Nephron progenitor cell (in vitro differentiated cells): ENCODE data around the gene PDGFC.

Source experiments
- DNase-seq: peaks from one replicate; pipeline ENCODE4 v3.0.0; 2021
- H3K27ac Mint-ChIP-seq: 2 replicates; pipeline ENCODE4 v1.8.0; 2021; ENCODE audit warnings: mild to moderate bottlenecking, moderate library complexity, mixed read lengths
- H3K27me3 Mint-ChIP-seq: 2 replicates; pipeline ENCODE4 v1.8.0; 2021; ENCODE audit warnings: mild to moderate bottlenecking, low read depth, mixed read lengths; ENCODE audit not compliant: poor library complexity
- H3K36me3 Mint-ChIP-seq: 2 replicates; pipeline ENCODE4 v1.8.0; 2021; ENCODE audit warnings: low read depth, mixed read lengths
- H3K4me1 Mint-ChIP-seq: 2 replicates; pipeline ENCODE4 v1.8.0; 2021; ENCODE audit warnings: mixed read lengths
- H3K4me3 Mint-ChIP-seq: 2 replicates; pipeline ENCODE4 v1.8.0; 2021; ENCODE audit warnings: mild to moderate bottlenecking, moderate library complexity, mixed read lengths
- H3K9me3 Mint-ChIP-seq: 2 replicates; pipeline ENCODE4 v1.8.0; 2021; ENCODE audit warnings: mild to moderate bottlenecking, moderate library complexity, mixed read lengths
- TF ChIP-seq, protein P1 (sequence below): fragments of 200-600 bp; sonication (generic); IDR thresholded peaks from 2 replicates; pipeline ENCODE4 v1.5.0; 2021; ENCODE audit warnings: antibody characterized with exemption

Gene PDGFC

DNA sequence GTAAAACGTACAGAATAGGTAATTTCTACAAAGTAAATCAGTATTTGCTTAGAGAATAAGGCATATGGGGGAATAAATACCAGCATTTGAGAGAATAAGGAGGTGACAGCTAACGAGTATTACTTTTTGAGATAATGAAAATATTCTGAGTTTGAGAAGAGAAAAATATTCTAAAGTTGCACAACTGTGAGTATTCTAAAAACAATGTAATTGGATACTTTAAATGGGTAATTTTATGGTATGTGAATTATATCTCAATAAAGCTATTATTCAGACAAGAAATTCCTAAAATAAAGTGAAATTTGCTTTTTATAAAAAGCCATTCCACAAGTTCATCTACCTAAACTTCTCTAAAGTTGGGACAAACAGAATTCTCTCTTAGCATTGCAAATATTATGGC is 62.6 kb downstream of the PDGFC start:
- TF ChIP-seq, protein P1, sequence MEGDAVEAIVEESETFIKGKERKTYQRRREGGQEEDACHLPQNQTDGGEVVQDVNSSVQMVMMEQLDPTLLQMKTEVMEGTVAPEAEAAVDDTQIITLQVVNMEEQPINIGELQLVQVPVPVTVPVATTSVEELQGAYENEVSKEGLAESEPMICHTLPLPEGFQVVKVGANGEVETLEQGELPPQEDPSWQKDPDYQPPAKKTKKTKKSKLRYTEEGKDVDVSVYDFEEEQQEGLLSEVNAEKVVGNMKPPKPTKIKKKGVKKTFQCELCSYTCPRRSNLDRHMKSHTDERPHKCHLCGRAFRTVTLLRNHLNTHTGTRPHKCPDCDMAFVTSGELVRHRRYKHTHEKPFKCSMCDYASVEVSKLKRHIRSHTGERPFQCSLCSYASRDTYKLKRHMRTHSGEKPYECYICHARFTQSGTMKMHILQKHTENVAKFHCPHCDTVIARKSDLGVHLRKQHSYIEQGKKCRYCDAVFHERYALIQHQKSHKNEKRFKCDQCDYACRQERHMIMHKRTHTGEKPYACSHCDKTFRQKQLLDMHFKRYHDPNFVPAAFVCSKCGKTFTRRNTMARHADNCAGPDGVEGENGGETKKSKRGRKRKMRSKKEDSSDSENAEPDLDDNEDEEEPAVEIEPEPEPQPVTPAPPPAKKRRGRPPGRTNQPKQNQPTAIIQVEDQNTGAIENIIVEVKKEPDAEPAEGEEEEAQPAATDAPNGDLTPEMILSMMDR, result no peak
- DNase-seq, result no peak
- no peaks in the 10 kb centered on the region for H3K27me3 Mint-ChIP-seq
- H3K36me3 Mint-ChIP-seq, result peaks cover 6% of the 10 kb centered on the region
- H3K9me3 Mint-ChIP-seq, result peaks cover 8% of the 10 kb centered on the region
- no peak overlapping the region for H3K4me3 Mint-ChIP-seq
- H3K4me1 Mint-ChIP-seq, result peaks cover 9% of the 10 kb centered on the region
- no peak overlapping the region for H3K27ac Mint-ChIP-seq

DNA sequence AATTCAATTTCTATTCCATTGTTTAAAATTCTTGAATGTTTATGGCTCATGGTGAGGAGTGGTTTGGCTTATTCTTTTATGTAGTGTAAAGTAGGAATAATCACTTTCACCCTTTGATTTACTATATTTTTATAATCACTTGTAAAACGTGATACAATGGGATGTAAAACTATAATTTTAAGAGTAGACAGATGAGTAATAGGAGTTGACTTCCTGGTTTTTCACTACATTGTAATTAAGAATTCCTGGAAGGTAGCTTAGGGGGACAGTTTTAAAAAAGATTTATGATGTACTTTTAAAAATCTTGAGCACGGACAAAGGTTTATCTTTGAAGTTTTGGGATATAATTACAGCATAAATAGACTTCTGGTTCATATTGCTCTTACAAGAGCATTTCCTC is 65.3 kb downstream of the PDGFC start:
- Mint-ChIP-seq H3K27me3 (no peaks in the 10 kb centered on the region), H3K9me3 (no peaks in the 10 kb centered on the region), H3K4me3 (no peak overlapping the region), H3K36me3 (no peaks in the 10 kb centered on the region), H3K27ac (no peak overlapping the region), H3K4me1 (peaks cover 9% of the 10 kb centered on the region)
- no peak for DNase-seq
- TF ChIP-seq, protein P1, result no peak

DNA sequence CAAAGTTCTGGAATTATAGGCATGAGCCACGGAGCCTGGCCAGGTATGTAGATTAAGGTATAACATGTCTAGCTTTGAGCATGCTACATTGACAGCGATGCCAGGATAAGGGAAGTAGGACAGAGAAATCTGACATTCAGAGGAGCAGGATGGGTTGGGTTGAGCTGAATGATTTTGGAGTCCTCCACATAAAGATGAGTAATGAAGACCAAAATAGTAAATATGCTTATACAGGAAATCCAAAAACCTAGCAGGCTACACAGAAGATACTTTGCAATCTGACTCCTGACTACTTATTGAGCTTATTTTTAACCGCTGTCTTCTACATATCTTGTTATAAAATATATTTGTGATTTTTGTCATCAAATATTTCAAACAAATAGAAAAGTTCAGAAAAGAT is 69.7 kb downstream of the PDGFC start:
- no peak overlapping the region for H3K4me3 Mint-ChIP-seq
- no peaks in the 10 kb centered on the region for H3K27me3 Mint-ChIP-seq
- H3K4me1 Mint-ChIP-seq, result peaks cover 9% of the 10 kb centered on the region
- no peak for DNase-seq
- H3K27ac Mint-ChIP-seq, result no peak overlapping the region
- H3K36me3 Mint-ChIP-seq, result no peaks in the 10 kb centered on the region
- no peaks in the 10 kb centered on the region for H3K9me3 Mint-ChIP-seq
- TF ChIP-seq, protein P1, result no peak

DNA sequence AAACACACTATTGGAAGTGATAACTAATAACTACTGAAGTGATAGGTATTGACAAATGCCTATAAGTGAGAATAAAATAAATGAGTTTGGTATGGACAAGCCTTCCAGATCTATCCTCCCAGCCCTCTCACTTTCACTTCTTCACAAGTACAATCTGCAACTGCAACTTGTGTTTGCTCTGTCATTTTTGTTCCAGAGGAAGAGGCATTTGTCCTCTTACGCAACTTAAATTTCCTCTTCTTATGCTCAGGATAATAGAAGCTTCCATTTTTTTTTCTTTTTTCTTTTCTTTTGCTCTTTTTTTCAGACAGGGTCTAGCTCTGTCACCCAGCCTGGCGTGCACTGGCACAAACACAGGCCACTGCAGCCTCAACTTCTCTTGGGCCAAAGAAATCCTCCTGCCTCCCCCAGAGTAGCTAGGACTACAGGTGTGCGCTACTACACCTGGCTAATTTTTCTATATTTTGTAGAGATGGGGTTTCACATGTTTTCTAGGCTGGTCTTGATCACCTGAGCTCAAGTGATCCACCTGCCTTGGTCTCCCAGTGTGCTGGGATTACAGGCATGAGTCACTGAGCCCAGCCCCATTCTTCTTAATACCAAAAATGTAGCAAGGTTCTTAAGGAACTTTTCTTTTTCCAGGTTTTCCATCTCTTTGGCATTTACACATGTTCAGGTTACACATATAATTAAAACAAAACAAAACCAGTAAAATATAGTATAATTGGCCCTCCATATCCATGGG is 73.1 kb downstream of the PDGFC start:
- DNase-seq, result no peak
- no peak overlapping the region for H3K27ac Mint-ChIP-seq
- H3K4me1 Mint-ChIP-seq, result peaks cover 12% of the 10 kb centered on the region
- H3K27me3 Mint-ChIP-seq, result no peaks in the 10 kb centered on the region
- no peaks in the 10 kb centered on the region for H3K36me3 Mint-ChIP-seq
- no peaks in the 10 kb centered on the region for H3K9me3 Mint-ChIP-seq
- TF ChIP-seq, protein P1, result no peak
- no peak overlapping the region for H3K4me3 Mint-ChIP-seq

DNA sequence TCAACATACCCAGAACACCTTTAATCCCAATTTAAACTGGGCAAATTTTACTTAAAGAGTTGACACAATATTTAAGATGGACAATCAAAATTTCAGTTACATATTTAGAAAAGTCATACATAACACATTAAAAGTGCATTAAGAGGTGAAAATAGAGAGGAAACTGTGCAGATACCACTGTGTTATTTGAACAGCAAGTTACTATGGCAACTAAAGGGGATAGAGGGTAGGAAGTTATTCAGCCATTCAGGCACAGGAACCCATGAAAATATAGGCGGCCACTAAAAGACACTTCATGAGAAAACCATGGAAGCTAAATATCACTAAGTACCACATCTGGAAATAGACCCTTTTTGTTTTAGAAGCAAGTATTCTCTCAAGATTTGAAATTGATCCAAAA is 75.1 kb downstream of the PDGFC start:
- TF ChIP-seq, protein P1, result no peak
- H3K27ac Mint-ChIP-seq, result no peak overlapping the region
- H3K36me3 Mint-ChIP-seq, result no peaks in the 10 kb centered on the region
- peaks cover 22% of the 10 kb centered on the region for H3K4me1 Mint-ChIP-seq
- no peak for DNase-seq
- H3K27me3 Mint-ChIP-seq, result no peaks in the 10 kb centered on the region
- H3K4me3 Mint-ChIP-seq, result no peak overlapping the region
- H3K9me3 Mint-ChIP-seq, result no peaks in the 10 kb centered on the region

DNA sequence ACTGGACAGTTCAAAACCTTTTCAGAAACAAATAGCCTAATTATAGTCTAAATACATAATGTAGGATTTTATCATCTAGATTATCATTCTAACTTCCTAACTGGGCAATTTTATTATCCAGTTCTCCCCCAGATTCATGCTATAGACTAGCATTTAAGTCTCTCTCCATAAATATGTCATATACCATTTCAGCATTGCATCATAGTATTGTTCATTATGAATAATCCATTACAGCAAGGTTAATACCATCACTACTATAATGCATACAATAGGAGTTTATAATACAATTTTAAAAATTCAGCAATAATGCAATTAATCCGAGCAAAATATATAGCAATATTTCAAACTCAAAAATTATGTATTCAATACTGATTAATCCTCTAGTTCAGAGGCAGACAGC is 77.4 kb downstream of the PDGFC start:
- Mint-ChIP-seq H3K36me3 (no peaks in the 10 kb centered on the region), H3K9me3 (no peaks in the 10 kb centered on the region), H3K4me1 (peaks cover 35% of the 10 kb centered on the region), H3K27ac (no peak overlapping the region), H3K27me3 (no peaks in the 10 kb centered on the region), H3K4me3 (no peak overlapping the region)
- DNase-seq, result no peak
- TF ChIP-seq, protein P1, result no peak
